ENCODE results near the gene SS18.
"Not testable (repeated sequence)": the region's sequence is repeated elsewhere in the genome, so short reads cannot be mapped to it uniquely, and the experiment has no call there.

SS18 gene

GRCh38 chr18:26134107-26134506 lies 43.7 kb upstream of the SS18 start:
- no peak for ATAC-seq
- no peak for TF ChIP-seq ZC3H10 (CRISPR knock-in tag; IDR thresholded peaks at IDR 0.05)

- ATAC-seq = no peak
- TF ChIP-seq GLIS3 (CRISPR knock-in tag; IDR thresholded peaks at IDR 0.05) = no peak
- TF ChIP-seq POU6F1 (CRISPR knock-in tag; IDR thresholded peaks at IDR 0.05; ENCODE audit: borderline replicate concordance, low read depth) = no peak
- no peak for TF ChIP-seq RARB (CRISPR knock-in tag; IDR thresholded peaks at IDR 0.05)
- no peak for TF ChIP-seq TCF4 (CRISPR knock-in tag; IDR thresholded peaks at IDR 0.05; ENCODE audit: borderline replicate concordance)
- TF ChIP-seq ESRRG (CRISPR knock-in tag; IDR thresholded peaks at IDR 0.05) = no peak
- TF ChIP-seq, protein P1, sequence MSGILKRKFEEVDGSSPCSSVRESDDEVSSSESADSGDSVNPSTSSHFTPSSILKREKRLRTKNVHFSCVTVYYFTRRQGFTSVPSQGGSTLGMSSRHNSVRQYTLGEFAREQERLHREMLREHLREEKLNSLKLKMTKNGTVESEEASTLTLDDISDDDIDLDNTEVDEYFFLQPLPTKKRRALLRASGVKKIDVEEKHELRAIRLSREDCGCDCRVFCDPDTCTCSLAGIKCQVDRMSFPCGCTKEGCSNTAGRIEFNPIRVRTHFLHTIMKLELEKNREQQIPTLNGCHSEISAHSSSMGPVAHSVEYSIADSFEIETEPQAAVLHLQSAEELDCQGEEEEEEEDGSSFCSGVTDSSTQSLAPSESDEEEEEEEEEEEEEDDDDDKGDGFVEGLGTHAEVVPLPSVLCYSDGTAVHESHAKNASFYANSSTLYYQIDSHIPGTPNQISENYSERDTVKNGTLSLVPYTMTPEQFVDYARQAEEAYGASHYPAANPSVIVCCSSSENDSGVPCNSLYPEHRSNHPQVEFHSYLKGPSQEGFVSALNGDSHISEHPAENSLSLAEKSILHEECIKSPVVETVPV (CRISPR knock-in tag; IDR thresholded peaks at IDR 0.05) = no peak
- no peak for TF ChIP-seq TOX (CRISPR knock-in tag; IDR thresholded peaks at IDR 0.05; ENCODE audit: borderline replicate concordance)
- no peak for TF ChIP-seq ZFP30 (CRISPR knock-in tag; IDR thresholded peaks at IDR 0.05)
- TF ChIP-seq ARNTL (CRISPR knock-in tag; IDR thresholded peaks at IDR 0.05; ENCODE audit: borderline replicate concordance, low read depth) = no peak
- TF ChIP-seq BACH2 (CRISPR knock-in tag; IDR thresholded peaks at IDR 0.05; ENCODE audit: borderline replicate concordance) = no peak
- no peak for TF ChIP-seq SNAI2 (CRISPR knock-in tag; IDR thresholded peaks at IDR 0.05)
- no peak for TF ChIP-seq TSHZ2 (CRISPR knock-in tag; IDR thresholded peaks at IDR 0.05)
- TF ChIP-seq ZFP3 (CRISPR knock-in tag; IDR thresholded peaks at IDR 0.05) = no peak
- TF ChIP-seq PATZ1 (CRISPR knock-in tag; IDR thresholded peaks at IDR 0.05; ENCODE audit: borderline replicate concordance) = no peak
- TF ChIP-seq ZNF565 (CRISPR knock-in tag; conservative IDR thresholded peaks at IDR 0.05; ENCODE audit: low read depth) = no peak
- no peak for TF ChIP-seq PPARA (CRISPR knock-in tag; IDR thresholded peaks at IDR 0.05; ENCODE audit: borderline replicate concordance)
Observed at GRCh38 chr18:26133652-26134051, 43.2 kb upstream of the SS18 start, which contains the start of gene PSMA8. TSS of gene PSMA8 (plus strand) at chr18:26133869. CDS start at chr18:26133966, 97 bp downstream.

DNA sequence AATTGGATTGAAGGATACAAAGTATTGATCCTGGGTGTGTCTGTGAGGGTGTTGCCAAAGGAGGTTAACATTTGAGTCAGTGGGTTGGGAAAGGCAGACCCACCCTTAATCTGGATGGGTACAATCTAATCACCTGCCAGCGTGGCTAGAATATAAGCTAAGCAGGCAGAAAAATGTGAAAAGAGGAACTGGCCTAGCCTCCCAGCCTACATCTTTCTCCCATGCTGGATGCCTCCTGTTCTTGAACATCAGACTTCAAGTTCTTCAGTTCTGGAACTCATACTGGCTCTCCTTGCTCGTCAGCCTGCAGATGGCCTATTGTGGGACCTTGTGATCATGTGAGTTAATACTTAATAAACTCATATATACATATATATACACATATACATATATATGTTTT lies 37.8 kb upstream of the SS18 start:
- ATAC-seq = not testable (repeated sequence)

DNA sequence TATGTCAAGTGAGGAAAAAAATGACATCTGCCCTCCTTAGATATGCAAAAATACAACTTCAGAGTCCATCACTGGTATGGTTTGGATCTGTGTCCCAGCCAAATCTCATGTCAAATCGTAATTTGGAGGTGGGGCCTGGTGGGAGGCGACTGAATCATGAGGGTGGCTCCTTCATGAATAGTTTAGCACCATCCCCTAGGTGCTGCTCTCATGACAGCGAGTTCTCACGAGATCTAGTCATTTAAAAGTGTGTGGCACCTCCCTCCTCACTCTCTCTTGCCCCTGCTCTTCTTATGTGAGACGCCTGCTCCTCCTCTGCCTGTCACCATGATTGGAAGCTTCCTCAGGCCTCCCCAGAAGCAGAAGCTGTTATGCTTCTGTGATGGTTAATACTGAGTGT lies 37.4 kb upstream of the SS18 start:
- no peak for ATAC-seq
- TF ChIP-seq BACH2 (CRISPR knock-in tag; IDR thresholded peaks at IDR 0.05; ENCODE audit: borderline replicate concordance) (no peak), ARNTL (CRISPR knock-in tag; IDR thresholded peaks at IDR 0.05; ENCODE audit: borderline replicate concordance, low read depth) (no peak), ZNF70 (CRISPR knock-in tag; IDR thresholded peaks at IDR 0.05) (no peak), ZNF8 (CRISPR knock-in tag; IDR thresholded peaks at IDR 0.05) (no peak), ZNF565 (CRISPR knock-in tag; conservative IDR thresholded peaks at IDR 0.05; ENCODE audit: low read depth) (no peak), ISL1 (CRISPR knock-in tag; IDR thresholded peaks at IDR 0.05) (no peak), SNAI2 (CRISPR knock-in tag; IDR thresholded peaks at IDR 0.05) (no peak), TCF4 (CRISPR knock-in tag; IDR thresholded peaks at IDR 0.05; ENCODE audit: borderline replicate concordance) (no peak), POU6F1 (CRISPR knock-in tag; IDR thresholded peaks at IDR 0.05; ENCODE audit: borderline replicate concordance, low read depth) (no peak), TOX (CRISPR knock-in tag; IDR thresholded peaks at IDR 0.05; ENCODE audit: borderline replicate concordance) (no peak), TSHZ2 (CRISPR knock-in tag; IDR thresholded peaks at IDR 0.05) (no peak), PPARA (CRISPR knock-in tag; IDR thresholded peaks at IDR 0.05; ENCODE audit: borderline replicate concordance) (no peak), CSDC2 (CRISPR knock-in tag; IDR thresholded peaks at IDR 0.05) (no peak), ZFP30 (CRISPR knock-in tag; IDR thresholded peaks at IDR 0.05) (no peak)
- TF ChIP-seq, protein P1 (CRISPR knock-in tag; IDR thresholded peaks at IDR 0.05) = no peak

Measured in SK-N-SH treated with all-trans-retinoic acid at 6 μM for 48 hours (cell line).